Measurements from ENCODE around the gene GDPGP1.
A peak's percentile ranks its signal among the peaks of the same experiment; 100 is the strongest.

Gene GDPGP1

GRCh38 chr15:90240856-90241255, 6.8 kb downstream of the GDPGP1 start:
- Histone ChIP-seq H3K27ac (peak overlapping the region; percentile 59), H3K9me3 (ENCODE audit: severe bottlenecking) (no peaks in the 10 kb centered on the region), H3K27me3 (ENCODE audit: insufficient read depth, low read depth, severe bottlenecking) (no peaks in the 10 kb centered on the region), H3K4me3 (ENCODE audit: low read depth, low read length) (no peak overlapping the region), H3K36me3 (peaks cover 18% of the 10 kb centered on the region)
- no peak for TF ChIP-seq CTCF (IDR thresholded peaks at IDR 0.05; ENCODE audit: low read depth, low read length)
- DNase-seq: no peak

- H3K9me3 ChIP-seq (ENCODE audit: severe bottlenecking): no peaks in the 10 kb centered on the region
- peaks cover 14% of the 10 kb centered on the region for H3K36me3 ChIP-seq
- TF ChIP-seq CTCF (IDR thresholded peaks at IDR 0.05; ENCODE audit: low read depth, low read length): peak; percentile 36; the same call in 1 of the 2 replicates
- DNase-seq: peak; percentile 82
- H3K27me3 ChIP-seq (ENCODE audit: insufficient read depth, low read depth, severe bottlenecking): no peaks in the 10 kb centered on the region
- H3K4me3 ChIP-seq (ENCODE audit: low read depth, low read length): no peak overlapping the region
- peak overlapping the region; percentile 59 for H3K27ac ChIP-seq
Observed at GRCh38 chr15:90241343-90242192, 7.6 kb downstream of the GDPGP1 start.

- TF ChIP-seq CTCF (IDR thresholded peaks at IDR 0.05; ENCODE audit: low read depth, low read length): no peak
- Histone ChIP-seq H3K27ac (no peak overlapping the region), H3K36me3 (no peaks in the 10 kb centered on the region), H3K4me3 (ENCODE audit: low read depth, low read length) (no peak overlapping the region), H3K27me3 (ENCODE audit: insufficient read depth, low read depth, severe bottlenecking) (no peaks in the 10 kb centered on the region), H3K9me3 (ENCODE audit: severe bottlenecking) (no peaks in the 10 kb centered on the region)
- no peak for DNase-seq
Observed at GRCh38 chr15:90243943-90244639, 10.1 kb downstream of the GDPGP1 start.

GRCh38 chr15:90248789-90249202, 14.8 kb downstream of the GDPGP1 start:
- Histone ChIP-seq H3K36me3 (no peaks in the 10 kb centered on the region), H3K4me3 (ENCODE audit: low read depth, low read length) (no peak overlapping the region), H3K9me3 (ENCODE audit: severe bottlenecking) (no peaks in the 10 kb centered on the region), H3K27me3 (ENCODE audit: insufficient read depth, low read depth, severe bottlenecking) (no peaks in the 10 kb centered on the region), H3K27ac (no peak overlapping the region)
- TF ChIP-seq CTCF (IDR thresholded peaks at IDR 0.05; ENCODE audit: low read depth, low read length): no peak
- DNase-seq: no peak

- TF ChIP-seq CTCF (IDR thresholded peaks at IDR 0.05; ENCODE audit: low read depth, low read length): no peak
- Histone ChIP-seq H3K27me3 (ENCODE audit: insufficient read depth, low read depth, severe bottlenecking) (no peaks in the 10 kb centered on the region), H3K27ac (no peak within 1 kb of the TSS), H3K36me3 (no peaks in the 10 kb centered on the region), H3K9me3 (ENCODE audit: severe bottlenecking) (no peaks in the 10 kb centered on the region), H3K4me3 (ENCODE audit: low read depth, low read length) (peak within 1 kb of the TSS; percentile 76)
- peak; percentile 98 for DNase-seq
Observed at GRCh38 chr15:90249203-90249863, 15.3 kb downstream of the GDPGP1 start, which contains the start of gene TTLL13. TSS of gene TTLL13 (plus strand) at chr15:90249556. CDS start at chr15:90250631, 1,075 bp downstream.
